Karpas-422 (cell line): ENCODE results near the gene ENTR1. TPM values are rescaled to one million over a fixed set of nuclear protein-coding genes. Genes with fewer than 3 reads are reported as not detected.

Experiments used
- DNase-seq: peaks from one replicate; pipeline ENCODE4 v3.0.0-alpha.2; 2015
- H2AFZ ChIP-seq: fragments of 200-600 bp; sonication (generic); 2 replicates; pipeline ENCODE4 v1.6.1; 2014; ENCODE audit warnings: antibody characterized with exemption, low read length, mixed read lengths
- H3K27ac ChIP-seq: fragments of 200-600 bp; sonication (generic); 2 replicates; pipeline ENCODE4 v1.5.1; 2014; ENCODE audit warnings: mild to moderate bottlenecking, low read length, moderate library complexity
- H3K27me3 ChIP-seq: fragments of 200-600 bp; sonication (generic); 2 replicates; pipeline ENCODE4 v1.6.1; 2014; ENCODE audit warnings: low read length, mixed read lengths
- H3K36me3 ChIP-seq: fragments of 200-600 bp; sonication (generic); 2 replicates; pipeline ENCODE4 v1.6.1; 2014; ENCODE audit warnings: low read length, mixed read lengths; ENCODE audit not compliant: insufficient read depth
- H3K4me1 ChIP-seq: fragments of 200-600 bp; sonication (generic); 2 replicates; pipeline ENCODE4 v1.6.1; 2014; ENCODE audit warnings: mild to moderate bottlenecking, low read length, mixed read lengths
- H3K4me2 ChIP-seq: fragments of 200-600 bp; sonication (generic); 2 replicates; pipeline ENCODE4 v1.6.1; 2014; ENCODE audit warnings: low read length, low read depth, mild to moderate bottlenecking; ENCODE audit not compliant: poor library complexity, severe bottlenecking
- H3K4me3 ChIP-seq: fragments of 200-600 bp; sonication (generic); 2 replicates; pipeline ENCODE4 v1.5.1; 2014; ENCODE audit warnings: mild to moderate bottlenecking, antibody characterized with exemption, low read length, mixed read lengths
- H3K79me2 ChIP-seq: fragments of 200-600 bp; sonication (generic); 2 replicates; pipeline ENCODE4 v1.6.1; 2014; ENCODE audit warnings: mild to moderate bottlenecking, low read length, mixed read lengths
- H3K9ac ChIP-seq: fragments of 200-600 bp; sonication (generic); 2 replicates; pipeline ENCODE4 v1.6.0; 2014; ENCODE audit warnings: low read length
- H3K9me2 ChIP-seq: fragments of 200-600 bp; sonication (generic), shearing (Covaris generic); replicated peaks from 2 replicates; pipeline ENCODE4 v1.6.0; 2014; ENCODE audit warnings: mild to moderate bottlenecking, low read length, moderate library complexity; ENCODE audit not compliant: insufficient read depth
- H3K9me3 ChIP-seq: fragments of 300-700, 200-600 bp; sonication (generic); 2 replicates; pipeline ENCODE4 v1.6.1; 2014; ENCODE audit warnings: low read length, mixed read lengths
- H4K20me1 ChIP-seq: fragments of 200-600 bp; sonication (generic); 2 replicates; pipeline ENCODE4 v1.6.1; 2014; ENCODE audit warnings: mild to moderate bottlenecking, antibody characterized with exemption, low read length, low read depth; ENCODE audit not compliant: insufficient read depth
- total RNA-seq: library from RNA; depleted of rRNA; stranded (reverse); fragments of >200 nt; shearing (Covaris generic); gene quantifications from 2 replicates; pipeline ENCODE4 v1.2.3, GENCODE V29; 2014; ENCODE audit warnings: low replicate concordance

ENTR1 gene
- total RNA-seq, 1 experiment from 2014 or later = 65.5 TPM

DNA sequence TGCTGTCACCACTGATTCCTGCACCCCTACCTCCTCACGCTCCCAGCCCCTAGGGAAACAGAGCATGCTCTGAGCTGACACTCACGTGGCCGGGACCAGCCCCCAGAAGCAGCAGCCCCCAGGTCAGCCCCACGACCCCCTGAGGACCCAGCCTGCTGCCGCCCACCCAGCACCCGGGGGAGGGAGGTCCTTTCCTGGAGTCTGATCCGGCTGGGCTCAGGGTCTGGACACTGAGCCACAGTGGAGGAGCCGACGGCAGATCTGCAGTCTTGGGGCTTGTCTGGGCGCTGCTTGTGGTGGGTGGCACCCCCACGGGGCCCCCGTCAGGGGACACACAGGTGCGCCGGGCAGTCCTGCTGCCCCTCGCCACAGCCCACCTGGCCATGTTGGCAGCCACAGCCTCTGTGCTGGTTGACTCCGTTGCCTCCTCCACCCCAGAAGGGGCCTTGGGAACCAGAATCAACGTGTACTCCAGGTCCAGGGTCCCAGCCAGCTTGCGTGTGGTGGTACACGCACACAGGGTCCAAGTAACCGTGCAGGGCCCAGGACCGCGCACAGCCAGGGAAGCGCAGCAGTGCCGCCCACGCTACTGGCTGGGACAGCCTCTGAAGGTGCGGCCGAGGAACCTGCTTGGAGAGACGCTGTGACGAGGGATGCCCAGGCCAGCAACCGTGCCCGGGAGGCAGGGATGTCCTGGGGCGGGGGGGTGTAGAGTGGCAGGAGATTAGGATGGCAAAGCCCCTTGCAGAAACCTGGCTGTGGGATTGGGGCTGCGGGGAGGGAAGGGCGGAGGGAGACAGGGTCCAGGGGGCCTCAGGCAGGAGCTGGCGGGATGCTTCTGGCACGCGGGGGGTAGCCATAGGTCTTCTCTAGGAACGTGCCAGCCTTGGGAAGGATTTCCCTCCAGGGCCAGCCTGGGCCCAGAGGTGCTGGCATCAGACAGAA lies 50.4 kb downstream of the ENTR1 start:
- Histone ChIP-seq H3K4me3 (no peak overlapping the region), H3K9ac (no peak overlapping the region), H4K20me1 (peaks cover 9% of the 10 kb centered on the region), H3K9me3 (no peaks in the 10 kb centered on the region), H3K4me2 (no peak overlapping the region), H3K79me2 (peaks cover 6% of the 10 kb centered on the region; the same call in 1 of the 2 replicates), H3K9me2 (no peaks in the 10 kb centered on the region), H2AFZ (no peak overlapping the region), H3K27me3 (no peaks in the 10 kb centered on the region), H3K27ac (no peak overlapping the region), H3K4me1 (peaks cover 23% of the 10 kb centered on the region), H3K36me3 (no peaks in the 10 kb centered on the region)
- DNase-seq = no peak

DNA sequence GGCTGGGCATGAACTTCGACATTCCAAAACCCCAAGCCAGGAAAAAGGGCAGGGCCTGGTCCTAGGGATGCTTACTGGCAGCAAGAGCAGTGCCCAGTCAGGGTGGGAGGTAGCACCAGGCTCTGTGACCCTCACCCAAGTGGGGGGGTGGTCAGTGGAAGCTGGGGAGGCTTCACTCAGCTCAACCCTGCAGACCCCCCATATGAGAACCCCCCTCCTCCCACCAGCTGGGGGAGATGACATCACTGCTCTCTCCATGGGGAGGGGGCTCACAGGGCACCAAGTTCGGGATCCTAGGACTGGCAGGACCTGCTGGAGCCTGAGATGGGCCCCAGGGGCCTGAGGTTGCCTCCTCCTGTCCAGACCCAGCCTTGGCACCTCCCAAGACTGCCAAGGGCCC lies 51.5 kb downstream of the ENTR1 start:
- DNase-seq = no peak
- Histone ChIP-seq H3K9me2 (no peaks in the 10 kb centered on the region), H2AFZ (no peak overlapping the region), H3K79me2 (peaks cover 6% of the 10 kb centered on the region; the same call in 1 of the 2 replicates), H3K4me1 (peaks cover 27% of the 10 kb centered on the region), H4K20me1 (peaks cover 15% of the 10 kb centered on the region), H3K9ac (no peak overlapping the region), H3K36me3 (no peaks in the 10 kb centered on the region), H3K4me3 (no peak overlapping the region), H3K27ac (no peak overlapping the region), H3K9me3 (no peaks in the 10 kb centered on the region), H3K27me3 (no peaks in the 10 kb centered on the region), H3K4me2 (no peak overlapping the region)

DNA sequence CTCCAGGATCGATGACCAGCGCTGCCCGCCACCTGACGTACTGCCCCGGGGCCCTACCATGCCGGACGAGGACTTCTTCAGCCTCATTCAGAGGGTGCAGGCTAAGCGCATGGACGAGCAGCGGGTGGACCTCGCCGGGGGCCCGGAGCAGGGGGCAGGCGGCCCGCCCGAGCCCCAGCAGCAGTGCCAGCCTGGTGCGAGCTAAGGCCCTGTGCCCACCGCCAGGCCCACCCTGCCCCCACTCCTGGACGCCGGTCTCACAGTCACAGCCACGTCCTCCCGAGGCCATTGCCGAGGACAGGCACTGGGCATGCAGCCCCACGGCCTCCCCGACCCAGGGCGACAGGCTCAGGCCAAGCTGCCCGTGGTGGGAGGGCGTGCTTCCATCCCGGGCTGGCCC lies 52.4 kb downstream of the ENTR1 start:
- H3K4me3 ChIP-seq = no peak overlapping the region
- no peak for DNase-seq
- H4K20me1 ChIP-seq = peaks cover 24% of the 10 kb centered on the region
- peaks cover 6% of the 10 kb centered on the region; the same call in 1 of the 2 replicates for H3K79me2 ChIP-seq
- H3K4me2 ChIP-seq = no peak overlapping the region
- peaks cover 33% of the 10 kb centered on the region for H3K4me1 ChIP-seq
- no peaks in the 10 kb centered on the region for H3K27me3 ChIP-seq
- no peaks in the 10 kb centered on the region for H3K36me3 ChIP-seq
- H3K9me3 ChIP-seq = no peaks in the 10 kb centered on the region
- no peak overlapping the region for H2AFZ ChIP-seq
- H3K9me2 ChIP-seq = no peaks in the 10 kb centered on the region
- no peak overlapping the region for H3K27ac ChIP-seq
- no peak overlapping the region for H3K9ac ChIP-seq

DNA sequence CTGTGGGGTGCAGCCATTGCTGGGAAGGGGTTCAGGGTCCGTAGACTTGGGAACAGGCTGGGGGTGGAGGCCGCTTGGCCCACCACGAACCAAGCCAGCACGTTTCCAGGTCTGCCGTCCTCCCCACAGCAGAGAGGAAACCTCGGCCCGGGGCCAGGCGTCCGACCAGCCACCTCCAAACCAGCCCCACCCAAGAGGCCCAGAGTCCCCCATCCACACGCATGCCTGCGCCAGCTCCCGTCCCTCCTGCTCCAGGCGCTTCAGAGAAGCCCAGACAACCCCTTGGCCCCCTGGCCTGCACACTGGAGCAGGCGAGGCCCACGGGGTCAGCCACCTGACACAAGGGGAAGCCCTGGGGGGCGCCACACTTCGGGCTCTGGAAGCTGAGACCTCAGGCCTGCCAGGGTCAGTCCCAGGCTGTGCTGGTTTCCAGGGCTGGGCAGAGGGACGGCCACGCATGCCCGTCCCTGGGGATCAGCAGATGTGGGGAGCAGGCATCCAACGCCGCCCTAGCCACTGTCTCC lies 53.1 kb downstream of the ENTR1 start:
- Histone ChIP-seq H3K4me2 (no peak overlapping the region), H3K79me2 (no peaks in the 10 kb centered on the region), H3K9me2 (no peaks in the 10 kb centered on the region), H3K4me1 (peaks cover 34% of the 10 kb centered on the region), H3K9ac (no peak overlapping the region), H3K27me3 (no peaks in the 10 kb centered on the region), H3K9me3 (no peaks in the 10 kb centered on the region), H4K20me1 (peaks cover 19% of the 10 kb centered on the region; the same call in 1 of the 2 replicates), H3K4me3 (no peak overlapping the region), H3K36me3 (no peaks in the 10 kb centered on the region), H2AFZ (no peak overlapping the region), H3K27ac (no peak overlapping the region)
- DNase-seq = no peak

DNA sequence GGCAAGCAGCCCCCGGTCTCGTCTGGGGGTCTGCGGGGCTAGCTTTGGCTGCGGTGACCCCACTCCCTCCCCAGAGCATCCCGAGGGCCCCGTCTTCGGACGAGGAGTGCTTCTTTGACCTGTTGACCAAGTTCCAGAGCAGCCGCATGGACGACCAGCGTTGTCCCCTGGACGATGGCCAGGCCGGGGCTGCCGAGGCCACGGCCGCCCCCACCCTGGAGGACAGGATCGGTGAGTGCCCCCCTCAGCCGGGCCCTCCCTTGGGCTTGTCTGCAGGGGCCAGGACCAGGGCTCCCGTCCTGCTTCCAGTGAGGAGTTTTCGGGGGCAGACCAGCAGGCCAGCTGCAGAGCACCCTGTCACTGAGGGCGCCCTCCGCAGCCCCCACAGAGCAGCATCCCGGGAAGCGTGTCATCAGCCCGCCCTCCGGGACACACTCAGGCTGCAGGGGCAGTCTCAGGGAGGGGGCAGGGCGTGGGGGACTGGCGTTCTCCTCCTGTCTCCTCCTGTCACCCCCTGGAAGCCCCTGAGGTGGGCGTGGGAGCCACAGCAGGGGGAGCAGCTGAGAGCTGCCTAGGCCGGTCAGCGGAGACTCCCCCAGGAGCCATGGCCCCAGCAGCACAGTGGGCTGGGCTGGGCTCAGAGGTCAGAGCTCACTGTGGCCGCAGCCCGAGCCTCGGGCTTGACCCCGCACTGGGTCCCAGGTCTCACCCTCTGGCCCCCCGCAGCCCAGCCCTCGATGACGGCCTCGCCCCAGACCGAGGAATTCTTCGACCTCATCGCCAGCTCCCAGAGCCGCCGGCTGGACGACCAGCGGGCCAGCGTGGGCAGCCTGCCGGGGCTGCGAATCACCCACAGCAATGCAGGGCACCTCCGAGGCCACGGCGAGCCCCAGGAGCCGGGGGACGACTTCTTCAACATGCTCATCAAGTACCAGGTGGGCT lies 54.5 kb downstream of the ENTR1 start:
- no peak overlapping the region for H3K27ac ChIP-seq
- H2AFZ ChIP-seq = no peak overlapping the region
- no peaks in the 10 kb centered on the region for H3K9me2 ChIP-seq
- H3K4me2 ChIP-seq = no peak overlapping the region
- peaks cover 32% of the 10 kb centered on the region for H3K4me1 ChIP-seq
- no peaks in the 10 kb centered on the region for H3K27me3 ChIP-seq
- H3K36me3 ChIP-seq = no peaks in the 10 kb centered on the region
- no peak overlapping the region for H3K9ac ChIP-seq
- H4K20me1 ChIP-seq = peaks cover 22% of the 10 kb centered on the region; the same call in 1 of the 2 replicates
- H3K79me2 ChIP-seq = no peaks in the 10 kb centered on the region
- no peaks in the 10 kb centered on the region for H3K9me3 ChIP-seq
- DNase-seq = no peak
- H3K4me3 ChIP-seq = no peak overlapping the region

DNA sequence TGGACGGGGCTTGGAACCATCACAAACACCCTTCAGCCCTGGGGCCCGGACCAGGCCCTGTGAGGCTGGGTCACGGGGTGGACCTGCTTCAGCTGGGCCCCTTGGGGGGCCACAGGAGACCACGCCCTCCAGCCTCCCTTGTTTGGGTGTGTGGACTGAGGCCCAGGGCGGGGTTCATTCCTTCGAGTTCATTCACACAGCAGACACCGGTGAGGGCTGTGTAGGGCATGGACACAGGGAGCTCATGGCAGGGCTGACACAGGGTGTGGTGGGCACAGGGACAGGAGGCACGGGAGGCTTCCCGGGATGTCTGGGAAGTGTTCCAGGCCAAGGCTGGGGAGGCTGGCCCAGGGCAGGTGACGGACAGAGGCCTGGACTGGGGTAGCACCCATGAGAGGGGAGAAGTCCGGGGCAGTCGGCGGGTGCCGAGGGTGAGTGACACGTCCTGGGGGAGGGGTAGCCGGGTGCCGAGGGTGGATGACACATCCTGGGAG lies 55.8 kb downstream of the ENTR1 start:
- peak; percentile 70 for DNase-seq
- Histone ChIP-seq H3K9me3 (no peaks in the 10 kb centered on the region), H3K36me3 (no peaks in the 10 kb centered on the region), H3K27ac (no peak overlapping the region), H3K4me1 (peaks cover 32% of the 10 kb centered on the region), H3K27me3 (no peaks in the 10 kb centered on the region), H3K9ac (no peak overlapping the region), H4K20me1 (peaks cover 22% of the 10 kb centered on the region; the same call in 1 of the 2 replicates), H2AFZ (no peak overlapping the region), H3K4me2 (no peak overlapping the region), H3K79me2 (no peaks in the 10 kb centered on the region), H3K9me2 (no peaks in the 10 kb centered on the region), H3K4me3 (no peak overlapping the region)

DNA sequence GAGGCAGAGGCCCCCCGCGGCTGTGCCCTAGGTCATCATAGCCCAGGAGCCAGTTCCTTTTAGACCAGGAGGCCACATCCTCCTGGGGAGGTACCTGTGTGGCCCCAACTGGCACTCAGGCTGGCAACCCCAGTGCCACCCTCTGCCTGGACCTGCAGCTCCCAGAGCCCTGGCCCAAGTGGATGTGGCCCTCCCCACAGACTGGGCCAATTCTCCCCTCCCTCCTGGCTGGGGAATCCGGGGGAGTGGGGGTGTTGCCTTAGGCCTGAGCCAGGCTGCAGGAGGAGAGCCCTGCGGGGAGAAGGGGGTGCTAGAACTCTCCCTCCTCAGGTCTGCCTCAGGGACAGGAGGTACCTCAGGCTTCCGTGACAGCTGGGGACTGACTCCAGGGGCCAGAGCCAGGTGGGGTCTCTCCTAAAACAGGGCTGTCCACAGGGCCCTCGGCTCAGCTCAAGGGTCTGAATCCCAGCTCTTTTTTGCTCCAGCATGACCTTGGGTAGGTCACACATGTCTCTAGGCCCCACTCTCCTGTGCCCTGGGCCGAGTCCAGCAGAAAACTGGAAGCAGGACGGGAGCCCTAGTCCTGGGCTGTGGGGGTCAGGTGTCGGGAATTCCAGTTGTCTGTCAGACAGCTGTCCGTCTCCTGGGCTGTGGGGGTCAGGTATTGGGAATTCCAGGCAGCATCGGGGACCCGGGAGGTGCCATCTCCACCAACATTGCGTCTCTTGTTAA lies 56.5 kb downstream of the ENTR1 start:
- Histone ChIP-seq H4K20me1 (peaks cover 22% of the 10 kb centered on the region; the same call in 1 of the 2 replicates), H3K9me2 (no peaks in the 10 kb centered on the region), H3K4me2 (no peak overlapping the region), H3K36me3 (no peaks in the 10 kb centered on the region), H3K27me3 (no peaks in the 10 kb centered on the region), H3K9me3 (no peaks in the 10 kb centered on the region), H2AFZ (no peak overlapping the region), H3K9ac (peak overlapping the region; percentile 17; the same call in 1 of the 2 replicates), H3K4me1 (peaks cover 32% of the 10 kb centered on the region), H3K4me3 (no peak overlapping the region), H3K27ac (no peak overlapping the region), H3K79me2 (no peaks in the 10 kb centered on the region)
- DNase-seq = peak; percentile 62
